ENCODE results near the gene KCNC1.
A peak's percentile ranks its signal among the peaks of the same experiment; 100 is the strongest.

KCNC1 gene

DNA sequence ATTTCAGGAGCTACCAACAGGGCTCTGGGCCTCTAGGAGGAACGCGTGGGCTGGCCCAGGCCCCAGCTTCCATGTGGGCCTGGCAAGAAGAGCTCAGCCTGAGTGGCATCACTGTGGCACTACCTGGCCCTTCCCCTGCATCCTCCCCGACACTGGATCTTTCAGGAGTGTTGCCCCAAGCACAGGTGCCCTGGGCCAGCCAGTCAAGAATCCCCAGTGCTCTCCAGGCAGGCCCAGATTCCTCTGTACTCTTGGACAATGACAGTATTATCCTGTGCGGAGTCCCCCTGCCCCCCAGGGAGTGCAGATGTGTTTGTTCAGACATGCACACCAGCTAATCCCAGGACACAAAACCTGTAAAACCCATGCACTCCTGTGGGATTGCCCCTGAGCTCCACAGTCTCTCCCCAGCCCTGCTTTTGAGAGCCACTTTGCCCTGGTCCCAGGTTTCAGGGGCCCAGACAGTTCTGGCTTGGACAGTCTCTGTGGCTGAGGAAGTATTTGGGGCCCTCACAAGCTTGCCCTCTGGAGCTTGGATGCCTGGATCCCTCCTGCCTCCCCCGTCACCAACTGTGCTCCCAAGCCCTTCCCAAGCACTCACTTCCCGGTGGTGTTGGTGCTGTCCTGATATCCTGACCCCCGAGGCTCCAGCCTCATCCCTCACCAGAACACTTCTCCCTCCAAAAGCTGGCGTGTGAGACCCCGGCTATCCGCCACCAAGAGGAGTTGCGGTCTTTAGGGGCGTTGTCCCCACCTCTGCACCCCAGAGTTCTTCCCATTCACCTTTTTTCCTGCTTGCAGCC, 39.9 kb downstream of the KCNC1 start:
- no peak for DNase-seq (ENCODE audit: low read depth)

DNA sequence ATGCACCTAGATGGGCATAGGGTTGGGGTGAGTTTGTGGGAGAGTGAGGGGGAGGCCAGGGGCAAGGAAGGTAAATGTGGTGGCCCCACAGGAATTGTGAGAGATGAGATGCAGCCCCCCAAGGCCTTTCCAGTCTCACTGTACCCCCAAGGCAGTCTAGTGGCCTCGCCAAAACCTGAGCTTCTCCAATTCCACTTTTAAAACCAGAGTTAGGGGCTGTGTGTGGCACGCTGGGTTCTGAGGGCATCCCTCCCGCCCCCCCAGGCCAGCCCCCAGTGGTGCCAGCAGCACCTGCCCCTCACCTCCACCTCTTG, 40.4 kb downstream of the KCNC1 start:
- DNase-seq (ENCODE audit: low read depth): no peak

DNA sequence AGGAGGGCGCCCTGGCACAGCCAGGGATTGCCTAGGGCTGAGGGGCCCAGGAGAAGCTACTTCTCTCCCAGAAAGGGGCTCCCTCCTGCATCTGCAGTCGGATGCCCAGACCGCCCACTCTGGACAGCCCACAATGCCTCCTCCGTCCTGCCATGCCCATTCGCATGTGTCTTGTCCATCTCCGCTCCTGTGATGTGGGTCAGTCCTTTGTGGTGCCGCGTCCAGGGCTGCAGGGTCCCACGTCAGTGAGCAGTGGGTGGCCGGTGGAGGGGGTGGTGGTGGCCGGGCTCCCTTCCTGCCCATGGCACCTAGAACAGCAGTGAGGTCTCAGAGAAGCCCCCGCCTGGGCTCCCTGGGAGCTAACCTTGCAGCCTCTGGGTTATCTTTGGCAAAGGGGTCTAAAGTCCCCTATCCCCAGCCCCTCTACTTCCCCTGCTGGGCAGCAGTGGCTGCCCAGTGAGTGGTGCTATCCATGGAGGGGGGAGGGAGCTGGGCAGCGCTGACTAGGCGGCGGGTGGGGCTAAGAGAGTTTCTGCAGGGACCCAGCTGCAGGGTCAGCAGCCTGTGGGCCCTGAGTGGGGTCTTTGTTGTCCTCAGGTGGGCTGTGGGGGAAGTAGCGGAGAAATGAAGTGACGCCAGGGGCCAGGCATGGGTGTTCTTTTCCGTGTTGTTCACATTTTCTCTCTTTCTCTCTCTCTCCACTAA, 41.1 kb downstream of the KCNC1 start:
- no peak for DNase-seq (ENCODE audit: low read depth)

DNA sequence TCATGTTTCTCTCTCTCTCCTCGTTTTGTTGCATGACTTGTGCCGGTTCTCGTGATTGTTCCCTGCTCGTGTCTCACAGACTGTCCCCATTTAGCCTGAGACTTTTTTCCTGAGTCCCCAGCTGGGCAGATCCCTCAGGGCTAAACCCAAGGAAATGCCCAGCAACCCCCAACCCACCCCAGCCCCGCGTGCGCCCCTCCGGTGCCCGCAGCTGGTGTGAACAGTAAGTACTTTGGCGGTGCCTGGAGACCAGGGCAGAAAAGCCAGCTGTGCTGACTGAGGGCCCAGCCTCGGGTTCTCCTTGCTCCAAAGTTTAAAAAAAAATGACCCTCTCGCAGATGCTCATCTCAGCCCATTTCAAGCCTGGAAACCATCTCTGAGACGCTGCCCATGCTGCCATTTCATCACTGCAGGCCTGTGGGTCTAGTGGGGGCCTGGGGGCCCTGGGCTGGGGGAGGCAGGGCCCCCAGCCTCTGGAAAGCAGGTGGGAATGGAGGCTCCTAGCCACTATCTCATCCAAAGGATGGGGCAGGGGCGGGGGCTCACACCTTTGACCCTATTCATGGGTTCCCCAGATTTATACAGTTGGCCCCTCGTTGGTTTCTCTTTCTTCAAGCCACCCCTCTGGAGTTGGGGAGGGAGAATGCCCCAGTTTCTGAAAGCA, 41.8 kb downstream of the KCNC1 start:
- no peak for DNase-seq (ENCODE audit: low read depth)

DNA sequence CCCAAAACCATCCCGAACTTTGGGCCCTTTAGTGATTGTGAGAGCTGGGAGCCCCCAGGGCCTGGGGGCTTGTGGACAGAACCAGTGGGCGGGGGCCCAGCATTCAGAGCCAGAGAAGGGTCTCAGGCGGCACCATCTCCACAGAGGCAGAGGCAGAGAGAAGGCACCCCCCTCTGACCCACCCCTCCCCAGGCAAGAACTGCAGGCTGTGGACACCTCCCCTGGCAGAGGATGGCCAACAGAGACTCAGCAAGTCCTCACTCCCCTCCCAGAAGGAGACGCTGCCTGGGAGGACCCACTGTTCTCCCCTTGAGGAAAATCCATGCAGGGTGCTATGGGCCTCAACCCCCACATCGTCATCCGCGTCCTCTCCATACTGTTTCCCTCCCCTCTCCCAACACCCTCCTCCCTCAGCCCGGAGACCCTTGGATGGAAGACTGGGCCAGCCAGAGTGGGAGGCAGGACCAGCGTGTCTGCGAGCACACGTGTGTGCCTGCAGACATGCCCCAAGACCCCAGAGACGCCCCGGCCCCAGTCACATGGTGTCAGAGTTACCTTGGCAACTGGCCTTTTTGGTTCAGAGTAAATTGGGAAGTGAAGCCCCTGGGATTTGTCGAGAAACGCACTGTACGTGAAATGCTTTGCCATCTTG, 42.6 kb downstream of the KCNC1 start:
- DNase-seq (ENCODE audit: low read depth): no peak

DNA sequence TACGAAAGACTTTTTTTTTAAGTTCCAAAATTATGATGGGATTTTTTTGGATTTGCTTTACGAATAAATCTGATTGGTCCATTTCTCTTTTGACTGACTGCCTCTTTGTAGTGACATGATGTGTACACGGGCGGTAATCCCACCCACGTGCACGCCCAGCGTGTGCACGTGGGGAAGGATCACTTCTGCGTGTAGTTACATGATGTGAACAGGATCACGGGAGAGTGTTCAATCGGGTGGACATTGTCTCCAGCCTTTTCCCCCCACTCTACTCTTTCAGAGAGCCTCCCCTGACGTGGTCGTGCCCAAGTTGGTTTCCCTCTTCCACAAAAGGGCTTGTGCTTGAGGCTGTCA, 43.1 kb downstream of the KCNC1 start:
- DNase-seq (ENCODE audit: low read depth): no peak

DNA sequence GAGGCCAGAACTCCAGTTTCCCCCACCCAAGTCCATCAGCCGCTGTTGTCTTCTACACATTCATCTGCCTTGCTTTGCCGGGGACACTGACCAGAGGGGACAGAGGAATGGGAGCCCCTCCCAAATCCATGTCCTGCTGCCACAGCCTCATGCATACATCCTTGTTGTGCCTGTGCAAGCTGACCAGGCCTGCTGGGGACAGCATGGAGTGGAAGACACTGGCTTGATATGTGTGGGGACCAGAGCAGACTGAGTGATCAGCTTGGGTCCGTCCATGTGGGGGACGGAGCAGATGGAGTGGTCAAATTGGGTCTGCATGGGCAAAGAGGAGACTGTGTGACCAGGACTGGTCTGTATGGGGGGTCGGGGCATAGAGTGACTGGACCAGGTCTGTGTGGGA, 43.8 kb downstream of the KCNC1 start:
- DNase-seq (ENCODE audit: low read depth): no peak

DNA sequence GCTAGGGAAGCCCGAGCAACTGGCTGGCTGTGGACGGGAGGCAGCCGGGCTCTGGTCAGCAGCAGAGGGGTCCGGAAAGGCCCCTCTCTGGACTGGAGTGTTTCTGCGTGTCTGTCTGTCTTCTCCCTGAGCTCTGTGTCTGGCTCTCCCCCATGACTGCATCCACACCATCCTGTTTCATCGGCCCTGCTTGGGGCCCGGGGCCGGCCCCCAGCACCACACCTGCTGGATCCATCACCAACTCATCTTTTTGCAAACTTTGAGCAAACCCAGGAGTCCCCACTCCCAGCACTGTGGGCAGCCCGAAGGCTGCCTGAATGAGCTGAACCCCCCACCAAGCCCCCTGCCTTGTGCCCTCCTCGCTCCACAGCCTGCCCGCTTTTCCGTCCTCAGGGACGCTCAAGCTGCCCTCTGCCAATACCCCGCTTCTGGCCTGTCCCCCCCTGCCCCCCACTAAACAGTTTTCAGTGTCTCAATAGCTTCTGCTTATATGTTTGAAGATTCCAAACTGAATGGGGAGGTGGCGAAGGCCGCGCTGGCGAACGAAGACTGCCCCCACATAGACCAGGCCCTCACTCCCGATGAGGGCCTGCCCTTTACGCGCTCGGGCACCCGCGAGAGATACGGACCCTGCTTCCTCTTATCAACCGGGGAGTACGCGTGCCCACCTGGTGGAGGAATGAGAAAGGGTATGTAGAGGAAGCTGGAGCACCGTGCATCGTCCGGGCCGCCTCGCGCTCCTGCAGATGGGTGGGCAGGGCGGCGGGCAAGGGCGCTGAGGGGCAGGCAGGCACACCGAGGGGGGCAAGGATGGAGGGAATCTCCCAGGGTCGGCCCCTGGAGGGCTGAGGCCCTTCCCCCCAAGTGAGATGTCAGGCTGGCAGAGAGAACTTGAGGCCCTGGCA, 44.6 kb downstream of the KCNC1 start:
- no peak for DNase-seq (ENCODE audit: low read depth)

DNA sequence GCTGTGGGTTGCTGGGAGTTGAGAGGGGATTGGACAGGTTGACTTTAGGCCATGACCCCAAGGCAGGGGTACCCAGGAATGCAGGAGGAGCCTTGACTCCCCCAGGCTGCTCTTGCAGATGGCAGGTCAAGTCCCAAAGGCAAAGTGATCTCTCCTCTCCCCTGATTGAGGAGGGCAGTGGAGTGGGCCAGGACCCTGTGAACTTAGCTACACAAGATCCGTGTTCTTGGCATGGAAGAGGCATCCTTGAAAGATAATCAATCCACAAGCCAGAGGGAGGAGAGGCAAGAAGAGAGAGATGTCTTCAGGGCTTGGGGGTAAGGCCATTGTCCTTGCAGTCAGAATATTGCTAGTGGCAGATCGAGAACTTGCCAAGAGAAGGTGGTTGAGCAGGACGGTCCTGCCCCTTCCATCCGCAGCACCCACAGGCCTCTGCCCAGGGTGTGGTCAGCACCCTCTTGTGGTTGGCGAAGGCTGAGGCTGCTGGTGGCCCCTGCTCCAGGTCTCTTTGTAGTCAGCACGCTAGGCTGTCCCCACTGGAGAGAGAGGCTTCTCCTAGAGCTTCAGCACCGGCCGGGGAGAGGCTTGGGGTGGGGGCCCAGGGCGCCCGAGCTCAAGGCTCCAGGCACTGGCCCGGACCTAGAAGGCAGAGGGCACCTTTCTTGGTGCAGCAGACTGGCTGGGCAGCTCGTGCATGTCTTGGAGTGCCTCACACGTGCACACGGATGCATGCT, 45.4 kb downstream of the KCNC1 start:
- no peak for DNase-seq (ENCODE audit: low read depth)

DNA sequence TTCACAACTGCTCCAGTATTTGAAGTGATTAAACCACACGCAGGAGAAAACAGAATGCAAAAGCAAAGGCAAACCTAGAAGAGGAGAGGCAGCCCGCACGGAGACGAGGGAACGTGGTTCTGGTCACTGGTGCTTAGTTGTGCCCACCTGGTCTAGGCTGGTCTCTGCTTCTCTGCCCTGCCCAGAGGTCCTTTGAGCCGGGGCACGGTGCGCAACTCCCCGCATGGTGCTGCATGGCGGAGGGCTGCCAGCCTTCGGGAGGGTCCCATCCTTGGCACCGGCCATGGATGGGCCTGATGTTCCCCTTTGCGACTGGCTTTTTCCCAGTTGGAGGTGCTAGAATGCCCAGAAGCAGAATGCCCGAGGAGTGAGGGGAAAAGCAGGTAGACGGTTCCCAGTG, 46.1 kb downstream of the KCNC1 start:
- no peak for DNase-seq (ENCODE audit: low read depth)

DNA sequence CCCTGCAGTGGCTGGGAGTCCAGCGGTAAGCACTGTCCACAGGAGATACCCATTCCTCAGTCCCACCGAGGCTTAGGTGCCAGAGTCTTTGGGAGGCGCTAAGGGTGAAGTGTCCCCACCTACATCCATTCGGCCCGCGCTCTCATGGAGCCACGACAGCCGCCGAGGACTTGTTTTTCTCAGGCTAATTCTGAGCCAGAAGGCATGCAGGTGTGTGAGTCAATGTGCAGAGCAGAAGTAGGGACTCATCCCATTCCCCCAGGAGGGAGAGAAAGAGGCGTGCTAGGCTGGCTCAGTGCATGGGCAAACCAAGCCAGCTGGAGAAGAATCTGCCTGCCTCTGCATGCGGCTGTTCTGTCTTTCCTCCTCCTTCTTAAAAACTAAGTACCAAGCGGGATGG, 46.6 kb downstream of the KCNC1 start:
- DNase-seq (ENCODE audit: low read depth): no peak

DNA sequence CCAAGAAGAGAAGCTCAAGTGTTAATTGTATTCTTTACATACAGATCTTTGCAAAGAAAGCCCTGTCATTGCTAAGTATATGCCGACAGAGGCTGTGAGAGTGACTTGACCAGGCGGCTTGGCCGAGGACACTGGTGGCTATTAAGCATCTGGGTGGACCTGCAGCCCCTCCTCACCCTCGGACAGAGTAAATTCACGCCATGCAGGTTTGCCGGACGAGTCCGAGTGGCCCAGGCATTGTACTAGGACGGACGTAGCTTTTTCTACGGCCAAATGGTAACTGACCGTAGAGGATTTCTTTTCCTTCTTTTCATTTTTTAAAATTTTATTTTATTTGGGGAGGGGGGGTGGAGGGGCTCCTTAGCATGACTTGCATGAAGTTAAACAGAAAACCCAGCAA, 47.0 kb downstream of the KCNC1 start:
- no peak for DNase-seq (ENCODE audit: low read depth)

DNA sequence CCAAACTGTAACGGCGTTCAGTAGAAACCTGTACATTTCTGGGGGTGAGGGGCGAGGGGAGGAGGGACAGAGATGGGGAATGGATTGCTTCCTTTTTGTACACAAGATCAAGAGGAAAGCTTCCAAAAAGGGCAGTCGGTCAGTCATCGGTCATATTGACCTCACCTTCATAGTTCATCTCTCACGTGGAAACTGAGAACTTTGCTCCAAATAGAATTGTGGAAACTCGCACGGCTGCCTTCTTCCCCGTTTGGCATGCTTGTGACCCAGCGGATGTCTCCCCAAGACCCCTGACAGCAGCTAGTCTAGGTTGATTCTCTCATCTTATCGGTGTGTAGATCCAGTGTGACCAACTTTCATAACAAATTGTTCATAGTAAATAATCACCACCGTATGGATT, 47.6 kb downstream of the KCNC1 start:
- no peak for DNase-seq (ENCODE audit: low read depth)

DNA sequence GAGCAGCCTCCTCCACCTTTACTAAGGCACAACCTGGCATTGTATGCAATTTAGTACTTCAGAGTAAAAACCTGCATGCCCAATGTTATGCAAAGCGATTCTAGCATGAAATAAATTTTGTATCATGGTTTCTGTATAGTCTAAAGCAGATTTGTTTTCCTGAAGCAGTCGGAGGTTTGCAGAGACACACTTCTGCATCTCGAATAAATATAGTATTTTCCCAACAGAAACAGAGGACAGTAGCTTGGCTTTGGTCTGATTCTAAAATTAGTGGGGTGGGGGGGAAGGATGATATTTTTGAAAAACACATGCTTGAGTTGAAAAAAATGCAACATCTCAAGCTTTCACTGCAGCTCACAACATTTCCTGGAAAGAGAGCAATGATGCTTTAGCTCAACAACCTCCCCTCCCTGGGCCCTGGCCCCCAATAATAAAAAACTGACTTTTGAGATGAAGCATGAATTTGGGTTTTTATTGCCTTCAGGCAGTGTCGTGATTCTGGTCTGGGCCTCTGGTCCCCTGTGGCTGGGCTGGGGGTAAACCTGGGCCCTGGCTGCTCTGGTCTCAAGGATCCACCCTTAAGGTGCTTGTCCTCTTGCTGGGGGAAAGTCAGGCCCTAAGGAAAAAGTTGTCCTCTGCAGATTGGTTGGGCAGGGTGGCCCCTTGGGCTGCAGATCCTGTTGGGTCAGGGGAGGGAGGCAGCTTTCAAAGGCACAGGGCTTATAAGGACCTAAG, 48.2 kb downstream of the KCNC1 start:
- no peak for DNase-seq (ENCODE audit: low read depth)

DNA sequence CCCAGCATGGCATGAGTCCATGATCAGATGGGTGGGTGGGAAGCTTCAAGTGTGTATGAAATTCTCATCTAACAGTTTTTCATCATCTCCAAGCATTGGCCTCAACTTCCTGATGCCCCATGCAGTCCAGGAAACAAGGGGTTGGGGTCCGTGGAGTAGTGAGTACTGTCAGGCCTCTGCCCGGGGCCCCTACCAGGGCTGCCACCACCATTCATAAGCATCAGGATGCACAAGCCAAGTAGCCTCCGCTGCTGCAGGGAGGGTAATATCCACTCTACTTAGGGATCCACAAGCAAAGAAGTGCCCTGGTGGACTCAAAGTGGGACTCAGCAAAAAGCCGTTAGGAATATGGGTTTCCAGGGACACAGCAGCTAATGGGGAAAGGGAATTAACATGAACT, 49.3 kb downstream of the KCNC1 start:
- no peak for DNase-seq (ENCODE audit: low read depth)

DNA sequence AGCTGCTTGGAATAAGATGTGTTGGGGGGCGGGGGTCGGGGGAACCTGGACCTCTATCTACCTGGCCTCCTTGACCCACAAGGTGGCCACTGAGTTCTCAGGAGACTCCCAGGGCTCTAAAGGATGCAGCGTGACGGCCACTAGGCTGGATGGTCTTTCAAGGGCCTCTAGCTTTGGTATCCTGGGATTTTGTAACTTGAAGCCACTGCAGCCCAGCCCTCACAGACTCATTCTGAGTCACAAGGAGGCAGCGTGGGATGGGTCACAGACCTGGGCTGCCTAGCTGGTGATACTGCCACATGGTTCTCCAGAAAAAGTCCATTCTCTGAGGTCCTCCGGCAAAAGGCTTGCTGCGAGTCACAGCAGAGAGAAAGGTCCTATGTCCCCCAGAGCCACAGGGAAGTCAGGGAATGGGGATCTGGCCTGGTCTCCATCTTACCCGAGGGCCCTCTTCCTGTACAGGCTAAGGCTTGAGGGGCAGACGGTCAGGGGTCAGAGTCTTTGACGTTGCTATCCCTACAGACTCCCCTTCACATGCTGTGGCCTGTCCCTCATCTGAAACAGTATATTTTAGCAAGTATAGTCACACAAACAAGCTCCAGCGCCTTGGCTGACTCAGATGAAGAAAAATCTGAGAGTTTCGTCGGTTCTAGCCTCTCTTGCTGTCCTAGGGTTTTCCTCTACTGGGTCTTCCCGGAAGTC, 52.4 kb downstream of the KCNC1 start:
- peak; percentile 67 for DNase-seq (ENCODE audit: low read depth)

DNA sequence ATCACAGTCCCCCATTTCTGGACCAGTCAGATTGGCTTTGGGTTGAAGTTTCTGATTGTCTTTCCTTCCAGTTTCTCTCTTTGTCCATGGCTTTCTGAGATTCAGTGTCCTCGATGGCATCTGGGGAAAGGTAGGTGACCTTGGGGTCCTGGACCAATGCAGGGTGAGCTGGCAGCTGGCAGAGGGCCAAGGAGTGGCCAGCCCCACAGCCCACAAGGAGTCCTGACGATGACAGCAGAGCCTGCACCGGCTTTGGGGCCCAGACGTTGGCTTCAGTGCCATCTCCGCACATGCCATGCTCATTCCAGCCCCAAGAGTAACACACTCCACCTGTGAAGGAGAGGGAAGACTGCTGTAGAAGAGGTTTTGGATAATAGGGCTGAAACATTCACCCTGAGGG, 53.5 kb downstream of the KCNC1 start:
- DNase-seq (ENCODE audit: low read depth): no peak

DNA sequence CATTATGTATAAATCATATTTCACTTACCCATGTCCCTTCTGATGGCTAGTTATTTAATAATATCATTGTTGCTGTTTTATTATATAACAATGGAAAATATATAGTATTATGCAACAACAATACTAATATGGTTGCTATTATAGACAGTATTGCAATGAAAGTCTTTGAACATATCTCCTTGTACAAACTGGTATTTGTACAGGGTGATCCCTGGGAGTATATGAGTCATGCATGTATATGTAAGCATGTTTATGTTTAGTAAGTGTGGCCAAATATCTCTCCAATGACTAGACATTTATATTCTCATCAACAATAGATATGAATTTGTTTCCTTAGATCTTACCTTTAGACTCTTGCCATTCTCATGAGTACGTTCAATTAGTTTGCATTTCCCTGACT, 55.9 kb downstream of the KCNC1 start:
- DNase-seq (ENCODE audit: low read depth): peak; percentile 67

DNA sequence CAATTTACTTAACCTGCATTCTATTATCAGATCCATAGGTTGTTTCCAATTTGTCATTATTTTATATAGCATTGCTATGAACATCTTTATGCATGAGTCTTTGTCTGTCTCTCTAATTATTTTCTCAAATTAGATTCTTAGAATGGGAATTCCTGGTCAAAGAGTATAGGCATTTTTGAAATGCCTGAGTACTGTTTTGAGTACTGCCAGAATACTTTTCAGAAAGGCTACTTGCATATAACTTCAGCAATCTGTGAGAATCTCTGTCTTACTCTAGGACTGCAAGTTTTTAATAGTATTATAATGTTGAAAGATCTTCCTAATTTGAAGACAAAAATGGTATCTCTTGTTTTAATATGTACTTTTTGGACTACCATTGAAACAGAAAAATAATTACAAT, 56.6 kb downstream of the KCNC1 start:
- DNase-seq (ENCODE audit: low read depth): no peak

DNA sequence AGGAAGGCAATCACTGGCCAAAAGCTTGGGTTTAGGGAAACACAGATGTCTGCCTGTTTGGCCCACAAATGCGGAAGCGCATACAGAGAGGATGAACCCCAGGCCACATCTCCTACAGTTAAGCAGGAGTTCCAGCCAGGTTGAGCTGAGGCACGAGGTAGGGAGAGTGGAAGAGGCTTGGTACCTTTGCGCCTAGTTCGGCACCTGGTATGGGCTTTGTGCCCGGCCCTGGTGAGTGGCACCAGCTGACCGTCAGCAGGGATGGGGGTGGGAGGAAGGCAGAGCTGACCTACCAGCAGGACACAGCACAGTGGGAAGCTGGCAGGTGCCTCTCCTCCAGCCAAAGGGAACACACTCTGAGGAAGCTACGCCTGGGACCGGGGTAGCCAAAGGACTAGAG, 57.6 kb downstream of the KCNC1 start:
- DNase-seq (ENCODE audit: low read depth): no peak

All from non-pigmented ciliary epithelial cell (primary cell).